ENCODE data around the gene CASZ1.

CASZ1 gene

GRCh38 chr1:10677491-10678391, 118.7 kb downstream of the CASZ1 start:
- DNase-seq (ENCODE audit: insufficient read length, low spot score) (no peak), FAIRE-seq (no peak)

DNA sequence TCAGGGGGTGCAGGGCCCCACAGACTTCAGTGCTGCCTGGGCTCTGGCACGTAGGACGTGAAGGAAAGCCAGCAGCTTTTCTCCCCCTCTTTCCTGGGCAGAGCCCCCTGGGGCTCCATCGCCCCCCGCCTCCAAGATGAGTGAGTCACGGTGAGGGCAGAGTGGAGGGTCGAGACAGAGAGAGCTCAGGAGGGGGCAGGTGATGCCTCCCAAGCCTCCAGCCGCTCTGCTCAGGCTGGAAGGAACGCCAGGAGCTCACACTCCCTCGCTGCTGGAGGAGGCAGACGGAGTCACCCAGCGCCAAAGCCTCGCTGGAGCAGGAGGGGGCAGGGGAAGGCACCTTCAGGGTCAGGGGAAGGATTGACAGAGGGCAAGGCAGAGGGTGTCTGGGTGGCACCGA, 119.5 kb downstream of the CASZ1 start:
- DNase-seq (ENCODE audit: insufficient read length, low spot score) (no peak), FAIRE-seq (no peak)

DNA sequence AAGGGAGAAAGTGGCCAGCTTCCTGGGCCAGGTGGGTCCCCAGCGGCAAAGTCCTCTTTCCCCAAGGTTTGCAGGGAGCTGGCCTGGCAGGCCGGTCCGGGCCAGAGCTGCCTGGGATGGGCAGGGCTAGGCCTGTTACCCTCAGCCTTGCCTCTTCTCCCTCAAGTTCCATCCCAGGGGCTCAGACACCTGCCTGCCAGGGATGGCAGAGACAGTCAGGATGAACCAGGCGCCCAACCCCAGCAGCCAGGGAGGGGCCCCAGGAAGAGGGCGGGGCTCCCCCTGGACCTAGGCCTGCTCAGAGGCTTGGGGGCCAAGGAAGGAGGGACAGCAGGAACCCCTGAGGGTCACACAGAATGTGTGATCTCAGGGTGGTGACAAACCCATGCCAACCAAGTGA, 120.6 kb downstream of the CASZ1 start:
- DNase-seq (ENCODE audit: insufficient read length, low spot score) (no peak), FAIRE-seq (no peak)

DNA sequence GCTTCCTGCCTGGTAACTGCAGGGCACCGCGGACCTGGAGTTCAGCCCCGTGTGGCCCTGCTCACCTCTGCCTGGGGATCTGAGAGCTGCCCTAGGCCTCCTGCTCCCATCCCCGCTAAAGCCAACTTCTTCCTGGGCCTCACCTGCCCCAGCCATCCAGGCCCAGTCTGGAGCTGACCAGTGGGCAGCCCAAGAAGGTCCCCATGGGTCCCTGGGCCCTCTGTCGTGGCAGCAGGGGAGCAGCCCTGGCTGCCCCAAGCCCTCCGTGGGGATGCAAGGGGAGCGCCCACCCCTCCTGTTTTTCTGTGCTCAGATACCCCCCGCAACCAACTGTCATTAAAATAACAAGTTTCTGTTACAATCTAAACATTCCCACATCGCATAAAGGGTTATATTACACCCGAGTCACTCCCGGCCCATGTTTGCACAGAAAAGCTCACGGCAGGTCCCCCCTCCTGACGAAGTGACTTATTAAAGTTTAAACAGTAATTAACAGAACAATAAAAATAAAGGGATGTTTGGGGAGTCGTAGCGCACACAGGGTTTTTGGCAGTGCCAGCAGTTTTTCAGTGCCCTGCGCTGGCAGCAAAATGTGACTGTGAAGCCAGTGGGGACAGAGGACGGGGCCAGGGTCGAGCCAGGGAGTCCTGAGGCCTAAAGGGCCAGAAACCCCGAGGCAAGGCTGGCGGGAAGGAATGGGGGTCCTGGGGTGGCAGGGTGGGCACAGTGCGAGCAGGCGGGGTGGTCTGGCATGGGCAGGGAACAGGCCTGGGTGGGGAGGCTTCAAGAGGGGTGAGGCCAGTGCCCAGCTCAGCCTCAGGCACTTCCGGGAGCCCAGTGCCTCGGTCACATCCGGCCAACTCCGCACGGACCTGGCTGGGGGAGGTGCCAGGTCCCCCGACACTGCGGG, 121.5 kb downstream of the CASZ1 start:
- FAIRE-seq: no peak
- DNase-seq (ENCODE audit: insufficient read length, low spot score): no peak

DNA sequence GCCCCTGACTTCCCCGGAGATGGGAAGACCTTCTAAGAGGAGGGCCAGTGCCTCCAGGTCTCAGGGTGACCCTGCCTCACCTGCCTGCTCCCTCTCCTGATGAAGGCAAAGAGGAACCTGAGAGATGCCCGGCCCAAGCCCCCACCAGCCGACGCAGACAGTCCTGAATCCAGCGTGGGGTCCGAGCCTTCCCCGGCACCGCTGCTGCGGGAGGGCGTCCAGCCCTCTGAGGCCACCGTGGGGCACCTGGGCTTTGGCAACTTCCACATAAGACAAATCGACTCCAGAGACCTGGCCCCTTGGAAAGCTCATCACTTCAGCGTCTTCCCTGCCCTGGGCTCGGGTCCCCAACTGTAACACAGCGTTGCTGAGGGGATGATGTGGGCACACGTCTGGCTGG, 122.2 kb downstream of the CASZ1 start:
- no peak for FAIRE-seq

DNA sequence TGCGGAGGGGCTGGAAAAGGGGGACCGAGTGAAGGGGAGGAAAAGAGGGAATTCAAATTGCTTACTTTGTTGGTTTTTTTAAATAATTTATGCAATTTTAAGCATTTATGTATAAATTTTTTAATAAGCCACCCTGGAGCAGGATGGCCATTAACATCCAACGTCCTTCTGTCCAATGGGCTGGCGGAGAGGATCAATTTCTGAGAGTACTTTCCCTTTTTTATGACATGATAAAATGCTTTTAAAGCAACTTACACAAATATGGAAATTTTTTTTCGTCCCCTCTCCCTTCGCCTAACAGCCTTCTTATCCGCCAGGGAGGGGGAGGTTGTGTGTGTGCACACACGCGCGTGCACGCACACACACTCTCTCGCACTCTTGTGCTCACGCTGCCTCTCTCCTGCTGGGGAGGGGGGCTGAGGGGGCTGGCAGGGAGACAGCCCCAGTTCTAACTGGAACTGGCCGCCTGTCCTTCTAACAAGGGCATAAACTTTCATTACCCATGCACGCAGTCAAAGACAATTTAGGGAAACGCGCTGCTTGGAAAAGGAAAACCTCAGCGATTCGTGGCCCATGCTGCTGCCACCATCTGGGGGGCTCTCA, 123.2 kb downstream of the CASZ1 start:
- FAIRE-seq: no peak
- no peak for DNase-seq (ENCODE audit: insufficient read length, low spot score)

More for the DNA sequence above, 122.2 kb downstream of the CASZ1 start:
- DNase-seq (ENCODE audit: insufficient read length, low spot score): no peak

DNA sequence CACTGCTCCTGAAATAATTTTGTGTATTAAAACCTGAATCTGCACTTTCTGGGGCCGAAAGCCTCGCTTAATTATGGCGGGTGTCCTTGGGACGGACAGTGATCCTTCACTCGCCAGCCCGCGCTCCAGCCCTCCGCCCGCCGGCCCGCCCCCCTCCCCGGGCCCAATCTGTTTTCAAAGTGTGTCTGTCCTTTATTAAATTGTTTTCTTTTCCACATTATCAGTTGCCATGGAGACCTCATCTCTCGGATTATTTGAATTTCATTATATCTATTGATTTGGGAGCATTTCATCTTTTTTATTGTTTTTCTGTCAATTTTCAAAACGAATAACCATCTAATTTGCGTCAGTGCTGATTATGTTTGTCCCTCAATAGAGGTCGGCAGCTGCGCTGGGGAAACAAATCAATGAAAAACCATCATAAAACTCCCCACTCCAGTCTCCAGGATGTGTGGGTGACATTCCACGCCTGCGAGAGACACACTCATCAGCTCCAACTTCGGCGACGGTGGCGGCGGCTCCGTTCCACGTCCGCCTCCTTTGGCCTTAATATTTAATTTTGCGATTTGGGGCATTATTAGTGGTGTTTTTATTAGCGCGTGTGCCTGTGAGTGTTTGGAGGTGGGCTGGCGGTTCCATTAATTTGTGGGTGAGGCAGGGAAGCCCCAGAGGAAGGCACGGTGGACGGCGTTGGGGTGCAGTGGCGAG, 123.9 kb downstream of the CASZ1 start:
- FAIRE-seq: no peak
- DNase-seq (ENCODE audit: insufficient read length, low spot score): no peak

DNA sequence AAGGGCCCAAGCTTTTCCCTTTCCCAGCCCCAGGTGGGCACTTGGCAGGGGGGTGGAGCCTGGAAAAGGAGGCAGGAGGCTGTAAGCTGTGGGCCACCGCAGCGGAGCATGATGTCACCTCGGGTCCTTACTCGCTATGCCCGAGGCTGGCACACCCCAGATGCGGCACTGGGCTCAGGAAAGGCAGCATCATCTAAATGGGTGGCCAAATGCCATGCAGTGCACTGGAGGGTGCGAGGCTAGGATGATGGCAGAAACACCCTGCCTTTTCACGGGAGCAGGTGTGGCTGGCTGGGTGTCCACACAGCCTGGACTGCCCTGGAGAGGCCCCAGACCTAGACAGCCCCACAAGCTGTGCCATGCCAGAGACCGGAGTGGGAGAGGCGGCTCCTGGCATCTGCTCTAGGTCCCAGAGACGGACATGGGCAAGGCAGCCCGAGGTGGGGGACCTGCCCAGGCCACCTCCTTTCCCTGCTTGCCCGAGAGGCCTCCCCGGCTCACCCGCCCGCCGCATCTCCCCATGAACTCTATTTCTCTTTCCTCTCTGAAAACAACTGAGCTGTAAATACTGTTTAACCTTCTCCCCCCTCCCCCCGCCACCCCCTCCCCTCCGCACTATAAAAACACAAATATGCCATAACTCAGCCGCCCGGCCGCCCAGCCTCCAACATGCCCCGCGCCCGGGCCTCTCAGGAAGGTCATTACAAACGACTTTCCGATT, 124.7 kb downstream of the CASZ1 start:
- no peak for DNase-seq (ENCODE audit: insufficient read length, low spot score)
- no peak for FAIRE-seq

DNA sequence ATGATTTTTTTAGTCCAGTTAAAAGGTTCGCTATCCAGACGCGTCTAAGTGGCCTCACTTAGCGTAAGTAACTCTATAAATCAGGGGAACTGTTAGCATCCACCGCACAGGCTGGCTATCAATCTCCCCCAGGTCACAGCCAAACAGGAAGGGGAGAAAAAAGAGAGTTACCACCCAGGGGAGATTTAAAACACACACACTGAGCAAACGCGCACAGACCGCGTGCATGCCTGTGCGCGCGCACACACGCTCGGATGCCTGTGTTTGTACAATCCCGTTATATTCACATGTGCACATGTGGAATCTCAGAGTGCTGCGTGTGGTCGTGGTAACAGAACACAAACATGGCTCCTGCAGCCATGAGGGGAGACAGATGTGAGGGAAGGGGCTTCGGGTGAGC, 125.4 kb downstream of the CASZ1 start:
- no peak for FAIRE-seq
- DNase-seq (ENCODE audit: insufficient read length, low spot score): no peak

DNA sequence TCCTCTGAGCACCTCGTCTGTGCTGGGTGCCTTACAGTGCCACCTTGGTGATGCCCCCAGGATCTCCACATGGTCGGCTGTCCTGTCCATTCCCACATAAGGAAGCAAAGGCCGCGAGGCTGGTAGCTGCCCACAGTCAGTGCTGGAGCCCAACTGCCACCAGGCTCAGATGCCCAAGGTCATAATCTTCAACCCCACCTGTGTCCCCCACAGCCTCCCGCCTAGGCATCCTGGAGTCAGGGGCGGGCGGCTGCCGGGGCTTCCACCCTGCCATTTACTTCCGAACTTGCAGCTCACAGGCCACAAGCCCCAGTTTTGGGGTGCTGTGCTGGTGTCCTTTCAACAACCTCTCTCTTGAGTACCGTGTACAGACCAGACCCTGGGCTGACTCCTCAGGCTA, 126.3 kb downstream of the CASZ1 start:
- FAIRE-seq (no peak), DNase-seq (ENCODE audit: insufficient read length, low spot score) (no peak)

- DNase-seq (ENCODE audit: insufficient read length, low spot score) (no peak), FAIRE-seq (no peak)
Observed at GRCh38 chr1:10669570-10669969, 126.9 kb downstream of the CASZ1 start.

- DNase-seq (ENCODE audit: insufficient read length, low spot score) (no peak), FAIRE-seq (no peak)
Observed at GRCh38 chr1:10667861-10668761, 128.3 kb downstream of the CASZ1 start.

GRCh38 chr1:10665930-10666850, 130.3 kb downstream of the CASZ1 start:
- no peak for DNase-seq (ENCODE audit: insufficient read length, low spot score)
- FAIRE-seq: no peak

DNA sequence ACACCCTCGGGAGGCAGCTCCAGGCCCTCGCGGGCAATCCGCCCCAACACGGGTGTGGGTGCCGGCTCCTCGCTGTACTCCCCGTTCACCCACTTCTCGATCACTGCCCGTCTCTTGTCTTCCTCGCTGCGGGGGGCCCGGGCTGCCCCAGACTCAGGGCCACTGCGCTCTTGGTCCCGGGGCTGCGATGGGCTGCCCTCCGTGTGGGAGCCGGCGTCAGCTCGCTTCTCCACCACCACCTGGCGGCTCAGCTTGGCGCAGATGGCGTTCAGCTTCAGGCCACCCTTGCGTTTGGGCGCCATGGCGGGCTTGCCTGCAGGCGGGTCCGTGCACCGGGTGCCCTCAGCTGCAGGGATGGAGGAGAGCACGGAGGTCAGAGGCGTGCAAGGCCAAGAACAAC, 131.2 kb downstream of the CASZ1 start:
- no peak for FAIRE-seq
- DNase-seq (ENCODE audit: insufficient read length, low spot score): no peak

DNA sequence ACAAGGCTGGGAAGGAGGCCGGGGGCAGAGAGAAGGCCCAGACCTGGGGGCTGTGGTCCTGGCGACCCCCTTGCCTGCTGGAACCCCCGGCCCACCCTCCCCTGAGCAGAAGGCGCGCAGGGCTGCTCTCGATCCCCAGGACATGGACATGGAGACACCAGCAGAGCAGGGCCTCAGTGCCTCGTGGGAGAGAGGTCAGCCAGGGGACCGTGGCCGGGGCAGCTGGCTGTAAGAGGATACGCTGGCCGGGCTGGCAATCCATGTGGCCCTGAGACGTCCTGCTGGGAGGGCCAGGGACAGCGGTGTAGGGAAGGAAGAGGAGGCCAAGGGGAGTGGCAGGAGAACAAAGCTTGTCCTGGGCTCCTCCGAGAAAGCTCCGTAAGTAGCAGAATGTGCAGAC, 132.2 kb downstream of the CASZ1 start:
- DNase-seq (ENCODE audit: insufficient read length, low spot score) (no peak), FAIRE-seq (no peak)

GRCh38 chr1:10663678-10664035, 132.8 kb downstream of the CASZ1 start:
- DNase-seq (ENCODE audit: insufficient read length, low spot score): no peak
- FAIRE-seq: no peak

DNA sequence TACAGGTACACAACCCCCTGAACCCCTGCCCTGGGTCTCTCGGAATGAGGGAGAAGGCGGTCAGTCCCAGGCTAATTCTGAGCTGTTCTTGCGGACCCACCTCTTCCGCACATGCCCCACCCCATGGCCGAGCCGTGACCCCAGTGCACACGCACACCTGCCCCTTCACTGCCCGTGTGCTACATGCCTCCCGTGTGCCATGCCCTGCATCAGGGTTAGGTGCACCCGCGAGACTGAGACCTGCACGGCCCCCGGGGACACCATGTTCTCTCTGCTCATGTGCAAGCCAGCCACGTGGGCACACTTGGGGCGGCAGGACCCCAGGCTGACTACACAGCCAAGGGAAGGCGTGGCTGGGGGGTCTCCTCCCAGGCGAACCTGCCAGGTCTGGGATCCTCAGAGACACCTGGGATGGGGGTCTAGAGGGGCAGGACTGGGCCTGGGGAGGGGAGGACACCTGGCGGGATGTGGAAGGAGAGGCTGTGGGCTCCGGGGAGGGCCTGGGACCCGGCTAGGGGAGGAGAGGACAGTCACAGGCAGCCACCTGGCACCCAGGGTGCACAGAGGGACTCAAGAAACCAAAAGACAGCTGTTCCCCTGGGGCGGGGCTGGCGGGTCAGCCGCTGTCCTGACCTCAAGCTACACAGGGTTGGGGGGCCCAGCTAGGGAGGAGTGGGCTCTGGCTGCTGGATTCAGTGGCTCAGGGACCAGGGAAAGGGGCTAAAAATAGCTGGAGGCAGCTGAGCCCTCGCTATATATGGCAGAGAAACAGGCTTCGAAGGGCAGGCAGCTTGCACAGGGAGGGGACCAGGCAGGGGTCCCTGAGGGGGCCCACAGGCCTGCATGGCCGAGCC, 133.4 kb downstream of the CASZ1 start:
- no peak for FAIRE-seq
- DNase-seq (ENCODE audit: insufficient read length, low spot score): no peak

Measured in HTR-8/SVneo (cell line).